Colonic mucosa (tissue), 4 donors: ENCODE data around the gene EIF5. TPM values are rescaled to one million over a fixed set of nuclear protein-coding genes. Genes with fewer than 3 reads are reported as not detected.

Experiments used
- DNase-seq: peaks from one replicate; pipeline ENCODE4 v3.0.0-alpha.2; 2020
- H3K27ac ChIP-seq: fragments of 200-600 bp; one replicate; pipeline ENCODE4 v1.8.0; 2021
- H3K27me3 ChIP-seq: fragments of 200-600 bp; one replicate; pipeline ENCODE4 v1.8.0; 2021
- H3K36me3 ChIP-seq: fragments of 200-600 bp; one replicate; pipeline ENCODE4 v1.8.0; 2021
- H3K4me1 ChIP-seq: fragments of 200-600 bp; one replicate; pipeline ENCODE4 v1.8.0; 2021; ENCODE audit warnings: mild to moderate bottlenecking
- H3K4me3 ChIP-seq: fragments of 200-600 bp; one replicate; pipeline ENCODE4 v1.8.0; 2021
- H3K9ac ChIP-seq, 2 donors: one replicate each; pipeline ENCODE4 v1.7.0; 2013; ENCODE audit warnings: control low read depth in 2 of 2, low read depth in 2 of 2, low read length in 2 of 2
- H3K9me3 ChIP-seq: fragments of 200-600 bp; one replicate; pipeline ENCODE4 v1.8.0; 2021
- CTCF ChIP-seq: fragments of 200-600 bp; IDR thresholded peaks from one replicate; pipeline ENCODE4 v1.8.0; 2022; ENCODE audit warnings: antibody characterized with exemption, mild to moderate bottlenecking
- intact Hi-C: fragments of 100-400 bp; cut with DNase I; formaldehyde crosslinking; loops from one replicate; pipeline ENCODE4 v1.14.1; 2022
- total RNA-seq, 2 donors: library from RNA; stranded (reverse); fragmentation: NEBNext Ultra II Directional in 1 of 2; extraction: Animal tissue kit (Norgen Biotek cat#: 25700) in 1 of 2; gene quantifications; one replicate each; pipeline ENCODE4 v1.2.1, GENCODE V29; 2021
- donor health status: healthy.
- donor health status: DM: no; HTN: no; CAD: no.
- donor health status: DM: no; HTN: no; CAD: no.

Gene EIF5
- total RNA-seq, 2 donors from 2014 or later, result 169 to 265 TPM

DNA sequence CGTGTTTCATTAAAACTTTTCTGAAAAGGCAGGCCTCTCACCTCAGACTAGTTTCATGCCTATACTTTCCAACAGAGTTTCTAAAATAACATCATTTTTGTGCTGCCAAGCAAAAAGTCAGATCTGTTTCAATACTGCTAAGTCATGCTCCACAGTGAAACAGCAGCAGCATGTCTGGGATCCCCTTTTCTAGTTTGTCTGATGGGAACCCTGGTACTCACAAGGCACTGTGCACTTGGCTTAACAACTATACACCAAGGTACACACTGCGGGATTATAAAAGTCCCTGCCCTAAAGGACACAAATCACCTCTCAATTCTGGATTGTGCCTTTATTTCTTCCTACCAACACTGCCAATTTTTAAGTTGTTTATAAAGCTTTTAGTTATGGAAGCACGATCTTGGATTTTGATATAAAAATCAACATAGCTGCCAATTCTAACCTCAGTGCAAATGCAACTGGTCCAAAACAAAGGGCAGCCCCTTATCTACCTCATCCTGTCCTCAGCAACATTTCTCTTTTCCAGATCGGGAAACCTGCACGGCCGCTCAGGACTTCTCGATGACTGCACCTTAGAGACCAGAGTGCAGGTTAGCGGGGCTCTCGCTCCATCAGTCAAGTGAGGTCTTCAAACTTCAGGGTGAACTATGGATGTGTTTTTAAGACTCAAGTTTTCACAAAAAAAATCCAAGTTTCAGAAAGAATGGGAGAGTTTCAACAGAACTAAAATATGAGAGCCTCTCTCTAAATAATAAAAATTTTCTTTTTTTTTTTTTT, 1.7 kb upstream of the EIF5 start:
- intact Hi-C loops, result loop anchor here (10.0 kb wide), 1 partner anchor 52 kb away; the partner anchor contains the start of gene MARK3
- Histone ChIP-seq H3K9me3 (no peaks in the 10 kb centered on the region), H3K27ac (peak overlapping the region; percentile 100), H3K4me1 (peaks cover 6% of the 10 kb centered on the region), H3K27me3 (no peaks in the 10 kb centered on the region), H3K9ac (no peak overlapping the region), H3K36me3 (peaks cover 8% of the 10 kb centered on the region), H3K4me3 (no peak overlapping the region)
- no peak for DNase-seq
- TF ChIP-seq CTCF, result no peak

DNA sequence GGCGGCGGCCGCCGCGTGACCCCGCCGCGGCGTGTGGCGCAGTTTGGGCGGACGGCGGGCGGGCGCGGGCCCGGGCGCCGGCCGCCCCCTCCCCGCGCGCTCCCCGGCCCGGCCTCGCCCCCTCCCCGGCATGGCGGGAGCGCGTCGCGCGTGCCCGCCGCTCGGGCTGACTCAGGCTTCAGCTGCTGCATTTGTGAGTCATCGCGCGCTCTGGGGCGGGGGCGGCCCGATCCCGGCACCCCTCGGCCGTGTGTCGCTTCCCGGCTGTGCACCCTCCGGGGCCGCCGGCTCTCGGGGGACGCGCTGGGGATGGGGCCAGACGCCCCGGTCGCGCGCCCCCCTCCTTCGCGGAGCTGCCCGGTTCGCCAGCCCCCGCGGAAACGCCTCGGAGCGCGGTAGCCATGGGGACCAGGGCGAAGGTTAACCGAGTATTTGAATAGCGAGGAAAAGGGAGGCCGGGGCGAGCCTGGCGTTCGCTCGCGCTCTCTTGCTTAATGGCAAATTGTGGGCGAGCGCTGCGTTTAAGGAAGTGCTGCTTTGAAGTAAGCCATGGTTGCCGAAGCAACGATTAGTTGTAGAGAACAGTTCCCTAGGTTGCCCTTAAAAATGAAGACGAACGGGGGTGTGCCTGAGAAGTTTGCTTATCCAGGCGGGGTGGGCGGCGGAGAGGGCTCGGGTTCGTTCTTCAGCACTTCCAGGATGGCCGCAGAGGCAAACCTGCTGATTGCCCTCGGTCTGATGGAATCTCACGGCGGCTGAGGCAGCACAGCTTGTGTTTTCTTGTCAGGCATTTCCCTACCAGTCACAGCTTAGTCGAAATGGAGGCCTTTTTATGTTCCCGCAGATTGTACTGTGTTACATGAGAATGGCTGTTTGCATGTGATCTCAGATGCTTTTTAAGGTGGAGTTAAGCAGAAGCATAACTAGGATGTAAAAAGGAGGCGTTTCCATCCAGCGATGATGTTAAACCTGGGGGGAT, 896 bp downstream of the EIF5 start:
- Histone ChIP-seq H3K27ac (peak overlapping the region; percentile 100), H3K9ac (peak overlapping the region; percentile 96 to 100), H3K27me3 (no peaks in the 10 kb centered on the region), H3K9me3 (no peaks in the 10 kb centered on the region), H3K36me3 (peaks cover 29% of the 10 kb centered on the region), H3K4me1 (peaks cover 6% of the 10 kb centered on the region), H3K4me3 (peak overlapping the region; percentile 88)
- DNase-seq, result peak; percentile 83
- intact Hi-C loops, result loop anchor here (10.0 kb wide), 1 partner anchor 50 kb away; the partner anchor contains the start of gene MARK3
- TF ChIP-seq CTCF, result no peak

DNA sequence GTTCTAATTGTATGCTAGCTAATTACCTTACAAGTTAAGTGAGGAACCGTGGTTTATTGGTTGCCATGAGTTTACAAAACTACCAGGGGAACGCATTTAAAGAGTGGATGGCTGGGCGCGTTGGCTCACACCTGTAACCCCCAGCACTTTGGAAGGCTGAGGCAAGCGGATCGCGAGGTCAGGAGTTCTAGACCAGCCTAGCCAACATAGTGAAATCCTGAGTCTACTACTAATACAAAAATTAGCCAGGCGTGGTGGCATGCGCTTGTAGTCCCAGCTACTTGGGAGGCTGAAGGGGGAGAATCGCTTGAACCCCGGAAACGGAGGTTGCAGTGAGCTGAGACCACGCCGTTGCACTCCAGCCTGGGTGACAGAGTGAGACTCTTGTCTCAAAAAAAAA, 2.2 kb downstream of the EIF5 start:
- H3K9me3 ChIP-seq, result no peaks in the 10 kb centered on the region
- H3K36me3 ChIP-seq, result peaks cover 34% of the 10 kb centered on the region
- no peak overlapping the region for H3K9ac ChIP-seq
- H3K4me1 ChIP-seq, result peaks cover 6% of the 10 kb centered on the region
- H3K27me3 ChIP-seq, result no peaks in the 10 kb centered on the region
- H3K4me3 ChIP-seq, result no peak overlapping the region
- no peak for DNase-seq
- intact Hi-C loops, result loop anchor here (10.0 kb wide), 1 partner anchor 49 kb away; the partner anchor contains the start of gene MARK3
- H3K27ac ChIP-seq, result no peak overlapping the region
- TF ChIP-seq CTCF, result no peak

- intact Hi-C loops, result loop anchor here (10.0 kb wide), 1 partner anchor 47 kb away; the partner anchor contains the start of gene MARK3
- Histone ChIP-seq H3K4me1 (peaks cover 6% of the 10 kb centered on the region), H3K9me3 (no peaks in the 10 kb centered on the region)
Measured at GRCh38 chr14:103337794-103338193, 3.8 kb downstream of the EIF5 start.

More at GRCh38 chr14:103337794-103338193, 3.8 kb downstream of the EIF5 start:
- no peak for TF ChIP-seq CTCF
- H3K4me3 ChIP-seq, result no peak overlapping the region
- DNase-seq, result no peak
- H3K27ac ChIP-seq, result no peak overlapping the region
- H3K36me3 ChIP-seq, result peaks cover 46% of the 10 kb centered on the region
- no peaks in the 10 kb centered on the region for H3K27me3 ChIP-seq
- no peak overlapping the region for H3K9ac ChIP-seq
